Effector CD8-positive, alpha-beta T cell (primary cell): ENCODE measurements around the gene SBSN.
"Not testable (repeated sequence)": the region's sequence is repeated elsewhere in the genome, so short reads cannot be mapped to it uniquely, and the experiment has no call there.

Experiments used
- DNase-seq: peaks from one replicate; lab custom pipeline; 2025; lab: John Stamatoyannopoulos, UW

Gene SBSN

GRCh38 chr19:35508129-35508528 lies 20.0 kb downstream of the SBSN start:
- no peak for DNase-seq

- DNase-seq, result no peak
Observed at GRCh38 chr19:35507561-35507960, 20.6 kb downstream of the SBSN start.

DNA sequence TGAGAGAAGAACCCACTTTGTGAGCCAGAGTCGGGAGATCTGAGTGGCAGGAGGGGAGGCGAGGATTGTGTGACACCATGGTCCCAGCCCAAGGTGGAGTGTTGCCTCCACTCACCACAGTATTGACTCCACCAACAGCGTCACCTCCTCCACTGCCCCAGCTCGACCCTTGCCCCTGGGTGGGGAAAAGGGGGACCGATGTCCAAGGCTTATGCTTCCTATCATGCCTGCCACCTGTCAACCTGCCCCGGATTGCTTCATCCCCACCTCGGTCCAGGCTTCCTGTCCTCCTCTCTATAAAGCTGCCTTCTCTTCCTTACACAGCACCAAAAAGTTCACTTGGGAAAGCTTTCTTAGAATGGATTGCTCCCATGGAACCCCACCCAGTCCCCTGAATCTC lies 22.1 kb downstream of the SBSN start:
- no peak for DNase-seq

GRCh38 chr19:35502751-35503150 lies 25.4 kb downstream of the SBSN start:
- DNase-seq, result no peak

GRCh38 chr19:35501684-35502083 lies 26.4 kb downstream of the SBSN start:
- no peak for DNase-seq

- no peak for DNase-seq
Observed at GRCh38 chr19:35500611-35501010, 27.5 kb downstream of the SBSN start.

- DNase-seq, result no peak
Observed at GRCh38 chr19:35498984-35499527, 29.1 kb downstream of the SBSN start.

- DNase-seq, result no peak
Observed at GRCh38 chr19:35498220-35498619, 29.9 kb downstream of the SBSN start.

DNA sequence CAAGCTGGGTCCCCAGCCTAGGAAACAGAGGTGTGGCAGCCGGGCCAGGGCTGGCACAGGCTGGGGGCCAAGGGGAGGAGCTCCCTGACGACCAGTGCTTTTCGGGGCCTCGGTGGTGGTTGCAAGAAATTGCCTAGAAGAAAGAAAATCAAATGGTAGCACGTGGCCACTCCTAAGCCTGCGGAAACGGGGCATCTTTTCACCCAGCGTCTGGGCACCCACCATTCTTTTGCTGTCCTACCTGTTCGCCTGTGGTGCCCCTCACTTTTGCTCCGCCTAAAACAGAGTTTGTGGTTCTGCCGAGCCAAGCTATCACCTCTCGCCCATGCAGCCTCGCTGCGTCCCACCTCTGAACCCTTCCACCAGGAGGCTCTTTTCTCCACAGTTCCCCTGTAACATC lies 30.7 kb downstream of the SBSN start:
- no peak for DNase-seq

- peak; percentile 51 for DNase-seq
Observed at GRCh38 chr19:35495107-35496064, 32.7 kb downstream of the SBSN start.

- no peak for DNase-seq
Observed at GRCh38 chr19:35493971-35494370, 34.1 kb downstream of the SBSN start.

- DNase-seq, result no peak
Observed at GRCh38 chr19:35491836-35492360, 36.2 kb downstream of the SBSN start.

GRCh38 chr19:35490364-35490763 lies 37.7 kb downstream of the SBSN start, which contains the start of gene KRTDAP:
KRTDAP (minus strand) TSS chr19:35490464; CDS start chr19:35490442, 22 bp downstream.
- DNase-seq, result no peak

GRCh38 chr19:35488677-35489076 lies 39.4 kb downstream of the SBSN start:
- DNase-seq, result no peak

DNA sequence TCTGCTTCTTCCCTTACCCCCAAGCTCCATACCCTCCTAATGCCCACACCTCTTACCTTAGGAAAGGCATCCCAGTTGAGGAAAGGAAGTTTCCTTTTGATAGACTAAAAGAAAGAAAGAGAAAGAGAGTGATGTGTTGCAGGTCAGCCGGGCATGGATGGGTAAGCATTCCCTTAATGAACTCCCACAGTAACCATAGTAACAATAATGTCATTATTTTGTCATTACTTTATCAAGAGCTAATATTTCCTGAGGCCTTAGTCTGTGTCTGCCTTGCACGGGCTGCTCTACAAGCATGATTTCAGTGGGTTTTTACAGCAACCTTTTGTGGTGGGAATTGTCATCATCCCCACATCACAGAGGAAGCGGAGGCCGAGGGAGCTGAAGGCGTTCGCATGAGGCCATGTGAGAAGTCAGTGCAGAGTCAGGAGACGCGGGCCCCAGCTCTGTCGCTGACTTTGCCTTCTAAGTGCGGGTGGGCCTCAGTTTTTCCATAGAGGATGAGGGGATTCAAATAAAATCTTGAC lies 40.4 kb downstream of the SBSN start:
- no peak for DNase-seq

DNA sequence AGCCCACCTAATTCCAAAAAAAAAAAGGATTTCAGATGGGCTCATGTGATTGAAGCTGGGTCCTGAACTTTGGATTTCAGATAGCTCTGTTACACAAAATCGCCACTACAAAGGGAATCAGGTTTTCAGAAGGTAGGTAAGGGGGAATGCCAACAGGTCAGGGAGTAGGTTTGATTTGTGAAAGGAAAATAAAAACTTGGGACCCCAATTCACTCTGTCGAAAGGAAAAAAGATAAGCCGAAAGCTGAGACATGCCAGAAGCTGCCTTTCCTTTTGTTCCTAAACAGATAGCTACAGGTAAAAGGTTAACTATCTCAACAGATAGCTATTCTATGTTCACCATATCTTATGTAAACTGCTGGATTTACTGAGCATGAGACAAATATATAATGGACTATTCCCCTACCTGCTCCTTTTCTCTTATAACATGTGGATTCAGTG lies 41.8 kb downstream of the SBSN start:
- DNase-seq, result no peak

DNA sequence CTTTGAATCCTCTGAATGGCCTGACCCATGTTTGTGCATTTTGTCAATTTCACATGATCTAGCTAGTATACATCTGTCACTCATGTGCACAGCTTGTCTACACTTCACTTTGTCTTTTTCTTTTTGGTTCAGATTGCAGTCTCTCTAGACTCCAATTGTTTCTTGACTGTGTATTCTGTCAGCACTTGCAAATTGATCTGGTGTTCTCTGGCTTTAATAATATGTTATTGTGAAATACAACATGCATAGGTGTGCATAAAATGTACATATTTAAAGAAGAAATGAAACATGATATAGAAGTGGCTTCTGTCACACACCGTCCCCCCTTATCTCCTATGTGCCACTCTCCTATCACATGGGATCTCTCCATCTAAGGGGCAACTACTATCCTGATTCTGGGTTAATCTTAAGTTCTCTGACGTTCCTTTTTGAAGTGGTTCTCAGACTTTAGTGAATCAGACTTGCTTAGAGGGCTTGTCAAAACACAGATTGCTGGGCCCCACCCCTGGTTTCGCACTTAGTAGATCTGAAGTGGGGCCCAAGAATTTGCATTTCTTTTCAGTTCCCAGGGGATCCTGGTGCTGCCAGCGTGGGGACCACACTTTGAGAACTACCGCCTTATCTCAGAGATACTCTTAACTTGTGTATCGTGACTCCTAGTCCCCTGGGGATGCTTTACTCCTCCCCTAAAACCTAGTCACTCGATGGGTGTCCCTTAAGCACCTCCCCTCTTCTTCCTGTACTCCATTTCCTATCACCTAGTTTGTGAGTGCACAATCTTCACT lies 43.7 kb downstream of the SBSN start:
- no peak for DNase-seq

- DNase-seq, result no peak
Observed at GRCh38 chr19:35483089-35483488, 45.0 kb downstream of the SBSN start.

DNA sequence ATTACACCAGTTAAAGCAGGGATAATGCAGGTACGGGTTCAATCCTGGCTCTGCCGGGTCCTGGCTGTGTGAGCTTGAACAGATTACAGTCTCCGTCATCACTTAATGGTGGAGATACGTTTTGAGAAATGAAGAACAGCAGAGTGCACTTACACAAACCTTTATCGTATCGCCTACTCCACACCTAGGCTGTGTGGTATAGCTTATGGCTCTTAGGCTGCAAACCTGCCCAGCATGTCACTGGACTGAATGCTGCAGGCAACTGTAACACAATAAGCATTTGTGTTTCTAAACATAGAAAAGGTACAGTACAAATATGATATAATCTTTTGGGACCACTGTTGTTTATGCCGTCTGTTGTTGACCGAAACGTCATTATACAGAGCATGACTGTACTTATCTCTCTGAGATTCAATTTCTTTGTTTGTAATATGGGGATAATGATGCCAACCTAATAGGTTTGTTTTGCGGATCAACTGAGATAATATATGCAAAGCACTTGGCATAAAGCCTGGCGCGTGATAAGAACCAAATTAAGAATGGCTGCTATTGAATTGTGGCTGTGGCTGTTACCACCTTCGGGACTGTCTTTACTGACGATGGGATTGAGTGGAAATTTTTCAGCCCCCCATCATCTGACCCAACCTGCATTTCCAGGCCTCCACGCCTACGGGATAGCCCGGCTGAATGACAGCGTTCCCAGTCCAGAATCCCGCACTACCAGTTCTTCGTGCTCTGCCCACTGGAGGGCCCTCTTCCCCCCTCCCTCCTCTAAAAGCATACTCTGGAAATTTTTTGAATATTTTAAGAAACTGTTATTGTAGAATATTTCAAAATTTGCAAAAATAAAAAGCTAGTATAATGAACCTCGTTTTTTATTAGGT lies 49.1 kb downstream of the SBSN start:
- no peak for DNase-seq

- no peak for DNase-seq
Observed at GRCh38 chr19:35476149-35476548, 52.0 kb downstream of the SBSN start.

DNA sequence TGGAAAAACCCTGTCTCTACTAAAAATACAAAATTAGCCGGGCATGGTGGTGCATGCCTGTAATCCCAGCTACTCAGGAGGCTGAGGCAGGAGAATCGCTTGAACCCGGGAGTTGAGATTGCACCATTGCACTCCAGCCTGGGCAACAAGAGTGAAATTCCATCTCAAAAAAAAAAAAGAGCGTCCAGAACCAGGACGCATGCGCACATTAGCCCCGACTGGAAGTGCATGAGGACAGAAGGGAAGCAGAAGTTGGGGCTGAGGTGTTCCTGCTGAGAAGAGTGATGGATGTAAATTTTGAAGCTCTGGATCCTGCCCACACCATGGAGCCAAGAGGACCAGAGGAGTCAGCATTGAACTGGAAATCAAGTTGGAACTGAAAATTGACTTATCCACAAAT lies 53.5 kb downstream of the SBSN start:
- not testable (repeated sequence) for DNase-seq
